Panc1 (cell line): ENCODE measurements around the gene SPIRE1. TPM values are rescaled to one million over a fixed set of nuclear protein-coding genes. Genes with fewer than 3 reads are reported as not detected.

Experiments
- ATAC-seq: fragments of 200-7000 bp; cut with Tn5 transposase; 2 replicates; pipeline ENCODE4 v1.9.1; 2020; ENCODE audit warnings: mild to moderate bottlenecking, moderate library complexity
- BruUV-seq: library from RNA; stranded (reverse); fragments of 400-500 nt; replicated peaks from 2 replicates; lab custom pipeline; 2021; lab: Mats Ljungman, UMichigan
- CTCF ChIA-PET: fragments of 300-600 bp; sonication (Branson Sonifier 250); formaldehyde crosslinking; loops from one replicate; lab custom pipeline; 2022; ENCODE audit warnings: antibody characterized with exemption; lab: Charles Lee
- POLR2A ChIA-PET: fragments of 300-600 bp; sonication (Branson Sonifier 250); formaldehyde crosslinking; loops from one replicate; lab custom pipeline; 2022; ENCODE audit warnings: antibody characterized with exemption; lab: Charles Lee
- DNase-seq: peaks from one replicate; pipeline ENCODE4 v3.0.0-alpha.2; 2010; ENCODE audit warnings: low read depth, low spot score
- H3K27ac ChIP-seq: 2 replicates; pipeline ENCODE4 v1.5.1; 2011; ENCODE audit warnings: mild to moderate bottlenecking, low read length, inconsistent platforms
- H3K27me3 ChIP-seq: fragments of 200-500 bp; sonication (Bioruptor generic); 2 replicates; pipeline ENCODE4 v1.6.0; 2014; ENCODE audit warnings: low read length, inconsistent platforms; ENCODE audit not compliant: control insufficient read depth, insufficient read depth
- H3K36me3 ChIP-seq: fragments of 200-500 bp; sonication (Bioruptor generic); 2 replicates; pipeline ENCODE4 v1.5.1; 2014; ENCODE audit warnings: inconsistent platforms, mild to moderate bottlenecking, low read length, moderate library complexity; ENCODE audit not compliant: control insufficient read depth, insufficient read depth
- H3K4me1 ChIP-seq: 2 replicates; pipeline ENCODE4 v1.5.1; 2011; ENCODE audit warnings: inconsistent platforms, mild to moderate bottlenecking, low read length, moderate library complexity; ENCODE audit not compliant: control insufficient read depth, insufficient read depth
- H3K4me3 ChIP-seq, 2 experiments: 2 replicates each; pipeline ENCODE4 v1.5.1; 2011 to 2012; ENCODE audit warnings: low read depth in 2 of 2, low read length in 2 of 2, mild to moderate bottlenecking in 2 of 2, inconsistent platforms in 1 of 2, moderate library complexity in 1 of 2
- H3K9me3 ChIP-seq: fragments of 200-500 bp; sonication (Bioruptor generic); 2 replicates; pipeline ENCODE4 v1.5.1; 2014; ENCODE audit warnings: low read depth, mild to moderate bottlenecking, inconsistent platforms, low read length, moderate library complexity; ENCODE audit not compliant: control insufficient read depth, insufficient read depth
- POLR2AphosphoS5 ChIP-seq: IDR thresholded peaks from 2 replicates; pipeline ENCODE4 v1.6.1; 2012; ENCODE audit warnings: mild to moderate bottlenecking, low read depth, low read length, moderate library complexity
- REST ChIP-seq, 2 experiments: IDR thresholded peaks; 2 replicates each; pipeline ENCODE4 v1.6.1; 2011 to 2012; ENCODE audit warnings: low read depth in 2 of 2, control low read depth in 1 of 2, low read length in 1 of 2, mild to moderate bottlenecking in 1 of 2, moderate library complexity in 1 of 2; ENCODE audit not compliant: insufficient read depth in 1 of 2
- SIN3A ChIP-seq: IDR thresholded peaks from 2 replicates; pipeline ENCODE4 v1.6.1; 2012; ENCODE audit warnings: low read depth, mild to moderate bottlenecking, low read length, moderate library complexity, borderline replicate concordance; ENCODE audit not compliant: insufficient read depth
- TCF7L2 ChIP-seq: IDR thresholded peaks from 2 replicates; pipeline ENCODE4 v1.6.1; 2011; ENCODE audit warnings: mild to moderate bottlenecking, low read depth, low read length, inconsistent platforms
- in situ Hi-C: cut with HindIII; loops from 2 replicates; pipeline ENCODE4 v1.10.0; 2016; ENCODE audit warnings: low sequenced_read_pairs, low pct_unique_long_range_greater_than_20kb
- intact Hi-C: fragments of 100-400 bp; cut with micrococcal nuclease; formaldehyde crosslinking; loops from one replicate; pipeline ENCODE4 v1.10.0; 2022; ENCODE audit not compliant: unreplicated experiment
- total RNA-seq: library from RNA; stranded (reverse); gene quantifications from one replicate; pipeline ENCODE4 v1.2.1, GENCODE V29; 2021; ENCODE audit not compliant: unreplicated experiment
- TF ChIP-seq, protein P1 (sequence below): fragments of 450-650 bp; IDR thresholded peaks from 2 replicates; pipeline ENCODE4 v1.5.1; 2017; ENCODE audit warnings: mild to moderate bottlenecking

The SPIRE1 gene
- total RNA-seq, 1 experiment from 2014 or later, result 45.5 TPM

DNA sequence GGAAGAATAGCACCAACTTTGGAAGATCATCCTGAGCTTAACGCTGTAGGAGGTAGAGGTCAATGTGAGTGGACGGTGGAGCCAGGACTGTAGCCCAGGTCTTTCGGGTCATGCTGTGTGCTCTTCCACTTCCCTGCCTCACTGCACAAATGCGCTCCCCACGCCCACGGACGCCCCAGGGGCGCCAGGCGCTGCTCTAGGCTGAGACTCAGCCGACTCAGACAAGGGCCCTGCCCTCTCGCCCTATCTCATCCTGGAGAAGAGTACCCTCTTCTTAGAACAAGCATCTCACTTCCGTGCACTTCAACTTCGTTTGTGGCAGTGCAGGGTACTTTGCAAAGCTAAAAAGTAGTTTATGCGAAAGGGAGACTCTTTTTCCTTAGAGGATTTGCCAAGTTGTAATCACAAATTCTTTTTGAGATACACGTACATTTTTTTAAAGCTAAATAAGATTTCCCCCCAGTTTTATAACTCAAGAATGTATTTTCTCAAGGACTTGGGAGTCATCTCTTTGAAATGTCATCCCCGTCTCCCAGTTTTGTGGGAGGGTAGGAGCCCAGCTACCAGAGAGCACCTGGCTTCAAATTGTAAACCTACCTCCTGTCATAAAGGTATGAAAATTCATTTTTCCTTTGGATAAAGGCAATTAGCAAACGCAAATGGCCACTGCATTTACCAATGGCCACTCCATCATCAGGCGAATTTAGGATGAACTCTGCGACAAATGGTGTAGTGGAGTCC, 251.4 kb downstream of the SPIRE1 start:
- no TSS peak for BruUV-seq
- no peak overlapping the region for H3K27ac ChIP-seq
- no peaks in the 10 kb centered on the region for H3K9me3 ChIP-seq
- in situ Hi-C loops (no loop called here), intact Hi-C loops (no loop called here)
- CTCF ChIA-PET, result no interaction called here
- 0 out of 2 replicates have a peak, but pooled peaks cover 3% of the 10 kb centered on the region for H3K27me3 ChIP-seq
- peak overlapping the region; percentile 29 to 59; a peak in 3 of 4 replicates for H3K4me3 ChIP-seq
- POLR2A ChIA-PET, result interaction anchor here (1.5 kb wide), 1 partner anchor 31 kb away, joined by 3 read pairs; no protein-coding TSS in a partner anchor
- DNase-seq, result no peak
- H3K4me1 ChIP-seq, result peaks cover 16% of the 10 kb centered on the region
- no peak for ATAC-seq
- no peaks in the 10 kb centered on the region for H3K36me3 ChIP-seq
- TF ChIP-seq SIN3A (no peak), TCF7L2 (no peak), REST (IDR thresholded peaks at IDR 0.05; ENCODE audit: insufficient read depth in 1 of 2, low read depth in 2 of 2, low read length in 1 of 2) (no peak), POLR2AphosphoS5 (no peak)
- TF ChIP-seq, protein P1, sequence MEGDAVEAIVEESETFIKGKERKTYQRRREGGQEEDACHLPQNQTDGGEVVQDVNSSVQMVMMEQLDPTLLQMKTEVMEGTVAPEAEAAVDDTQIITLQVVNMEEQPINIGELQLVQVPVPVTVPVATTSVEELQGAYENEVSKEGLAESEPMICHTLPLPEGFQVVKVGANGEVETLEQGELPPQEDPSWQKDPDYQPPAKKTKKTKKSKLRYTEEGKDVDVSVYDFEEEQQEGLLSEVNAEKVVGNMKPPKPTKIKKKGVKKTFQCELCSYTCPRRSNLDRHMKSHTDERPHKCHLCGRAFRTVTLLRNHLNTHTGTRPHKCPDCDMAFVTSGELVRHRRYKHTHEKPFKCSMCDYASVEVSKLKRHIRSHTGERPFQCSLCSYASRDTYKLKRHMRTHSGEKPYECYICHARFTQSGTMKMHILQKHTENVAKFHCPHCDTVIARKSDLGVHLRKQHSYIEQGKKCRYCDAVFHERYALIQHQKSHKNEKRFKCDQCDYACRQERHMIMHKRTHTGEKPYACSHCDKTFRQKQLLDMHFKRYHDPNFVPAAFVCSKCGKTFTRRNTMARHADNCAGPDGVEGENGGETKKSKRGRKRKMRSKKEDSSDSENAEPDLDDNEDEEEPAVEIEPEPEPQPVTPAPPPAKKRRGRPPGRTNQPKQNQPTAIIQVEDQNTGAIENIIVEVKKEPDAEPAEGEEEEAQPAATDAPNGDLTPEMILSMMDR, result no peak

GRCh38 chr18:12405066-12405465, 252.8 kb downstream of the SPIRE1 start:
- no peak for TF ChIP-seq TCF7L2
- TF ChIP-seq REST (IDR thresholded peaks at IDR 0.05; ENCODE audit: insufficient read depth in 1 of 2, low read depth in 2 of 2, low read length in 1 of 2), result no peak
- TF ChIP-seq SIN3A, result no peak
- TF ChIP-seq, protein P1, result no peak
- no peak for TF ChIP-seq POLR2AphosphoS5
- H3K9me3 ChIP-seq, result no peaks in the 10 kb centered on the region
- ChIA-PET POLR2A (no interaction called here), CTCF (no interaction called here)
- DNase-seq (no peak), ATAC-seq (no peak)
- 0 out of 2 replicates have a peak, but pooled peaks cover 3% of the 10 kb centered on the region for H3K27me3 ChIP-seq
- no peak overlapping the region for H3K27ac ChIP-seq
- no peak overlapping the region for H3K4me3 ChIP-seq
- H3K36me3 ChIP-seq, result no peaks in the 10 kb centered on the region
- in situ Hi-C loops (no loop called here), intact Hi-C loops (no loop called here)
- no TSS peak for BruUV-seq
- H3K4me1 ChIP-seq, result peaks cover 16% of the 10 kb centered on the region
